Measurements from ENCODE around the gene HIBCH. TPM values are rescaled to one million over a fixed set of nuclear protein-coding genes. Genes with fewer than 3 reads are reported as not detected.

The HIBCH gene
- total RNA-seq, 1 donor from 2014 or later = 16.3 TPM

GRCh38 chr2:190183539-190183938 lies 136.1 kb downstream of the HIBCH start:
- no peak for DNase-seq (ENCODE audit: low read depth)
- Mint-ChIP-seq H3K9me3 (ENCODE audit: unreplicated experiment) (no peaks in the 10 kb centered on the region), H3K4me3 (ENCODE audit: unreplicated experiment) (no peak overlapping the region), H3K27ac (ENCODE audit: unreplicated experiment) (no peak overlapping the region), H3K4me1 (ENCODE audit: low read depth, unreplicated experiment) (no peaks in the 10 kb centered on the region), H3K36me3 (ENCODE audit: low read depth, unreplicated experiment) (no peaks in the 10 kb centered on the region), H3K27me3 (ENCODE audit: low read depth, unreplicated experiment) (peaks cover 7% of the 10 kb centered on the region)
- Histone ChIP-seq H3K4me3 (ENCODE audit: insufficient read depth, low read depth, low read length) (no peak overlapping the region), H4K20me1 (ENCODE audit: insufficient read depth, low read length) (no peaks in the 10 kb centered on the region), H2AFZ (ENCODE audit: low read depth, low read length) (no peak overlapping the region), H3K4me1 (ENCODE audit: insufficient read depth, low read length) (peaks cover 9% of the 10 kb centered on the region), H3K9ac (ENCODE audit: low read length) (no peak overlapping the region), H3K79me2 (ENCODE audit: insufficient read depth, low read length) (no peaks in the 10 kb centered on the region), H3K27ac (ENCODE audit: low read depth, low read length) (no peak overlapping the region), H3K27me3 (ENCODE audit: insufficient read depth, low read length) (no peaks in the 10 kb centered on the region), H3K4me2 (ENCODE audit: low read length) (no peak overlapping the region), H3K9me3 (ENCODE audit: insufficient read depth, low read depth, low read length) (no peaks in the 10 kb centered on the region), H3K36me3 (ENCODE audit: insufficient read depth, low read length) (no peaks in the 10 kb centered on the region)
- TF ChIP-seq CTCF (IDR thresholded peaks at IDR 0.05; ENCODE audit: insufficient read depth, low read depth, low read length) = no peak
- TF ChIP-seq EZH2 (IDR thresholded peaks at IDR 0.05; ENCODE audit: insufficient read depth, low read length) = no peak
- FAIRE-seq = no peak

GRCh38 chr2:190182071-190182524 lies 137.5 kb downstream of the HIBCH start:
- no peaks in the 10 kb centered on the region for H3K9me3 Mint-ChIP-seq (ENCODE audit: unreplicated experiment)
- Histone ChIP-seq H3K4me3 (ENCODE audit: insufficient read depth, low read depth, low read length) (no peak overlapping the region), H3K9ac (ENCODE audit: low read length) (no peak overlapping the region), H3K27ac (ENCODE audit: low read depth, low read length) (no peak overlapping the region), H3K27me3 (ENCODE audit: insufficient read depth, low read length) (no peaks in the 10 kb centered on the region), H3K4me1 (ENCODE audit: insufficient read depth, low read length) (peaks cover 9% of the 10 kb centered on the region), H3K79me2 (ENCODE audit: insufficient read depth, low read length) (no peaks in the 10 kb centered on the region), H3K9me3 (ENCODE audit: insufficient read depth, low read depth, low read length) (no peaks in the 10 kb centered on the region), H3K4me2 (ENCODE audit: low read length) (no peak overlapping the region), H3K36me3 (ENCODE audit: insufficient read depth, low read length) (no peaks in the 10 kb centered on the region), H2AFZ (ENCODE audit: low read depth, low read length) (no peak overlapping the region), H4K20me1 (ENCODE audit: insufficient read depth, low read length) (no peaks in the 10 kb centered on the region)
- H3K4me3 Mint-ChIP-seq (ENCODE audit: unreplicated experiment) = no peak overlapping the region
- H3K27me3 Mint-ChIP-seq (ENCODE audit: low read depth, unreplicated experiment) = peaks cover 7% of the 10 kb centered on the region
- no peaks in the 10 kb centered on the region for H3K36me3 Mint-ChIP-seq (ENCODE audit: low read depth, unreplicated experiment)
- no peak overlapping the region for H3K27ac Mint-ChIP-seq (ENCODE audit: unreplicated experiment)
- FAIRE-seq (no peak), DNase-seq (ENCODE audit: low read depth) (no peak)
- H3K4me1 Mint-ChIP-seq (ENCODE audit: low read depth, unreplicated experiment) = no peaks in the 10 kb centered on the region
- TF ChIP-seq EZH2 (IDR thresholded peaks at IDR 0.05; ENCODE audit: insufficient read depth, low read length) (no peak), CTCF (IDR thresholded peaks at IDR 0.05; ENCODE audit: insufficient read depth, low read depth, low read length) (no peak)

DNA sequence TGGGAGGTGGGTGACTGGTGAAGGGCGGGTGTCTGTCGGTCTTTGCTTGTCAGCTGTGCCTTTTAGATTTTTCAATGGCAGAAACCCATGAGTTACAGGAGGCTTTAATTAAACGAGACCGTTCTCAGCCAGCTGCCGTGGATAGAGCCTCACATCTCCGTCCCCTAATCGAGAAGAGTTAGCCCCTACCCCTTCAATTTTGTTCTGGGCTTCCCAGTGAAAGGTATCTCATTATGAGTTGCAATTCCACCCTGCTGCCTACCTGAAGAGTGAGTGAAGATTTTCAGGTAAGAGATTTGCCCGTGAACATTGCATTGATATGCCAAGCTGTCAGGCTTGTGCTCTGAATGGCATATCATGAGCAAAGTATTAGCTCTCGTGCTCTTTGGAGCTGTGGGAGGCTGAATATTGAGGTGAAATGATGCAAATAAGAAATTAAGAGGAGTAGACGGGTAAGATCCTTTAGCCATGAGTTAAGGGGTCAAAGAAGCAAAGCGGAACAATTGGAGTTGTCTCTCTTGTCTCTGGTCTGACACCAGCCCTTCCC lies 138.4 kb downstream of the HIBCH start:
- H3K4me3 Mint-ChIP-seq (ENCODE audit: unreplicated experiment) = peak overlapping the region; percentile 75
- H3K36me3 ChIP-seq (ENCODE audit: insufficient read depth, low read length) = no peaks in the 10 kb centered on the region
- peak overlapping the region; percentile 58 for H3K4me3 ChIP-seq (ENCODE audit: insufficient read depth, low read depth, low read length)
- no peaks in the 10 kb centered on the region for H4K20me1 ChIP-seq (ENCODE audit: insufficient read depth, low read length)
- no peak for TF ChIP-seq CTCF (IDR thresholded peaks at IDR 0.05; ENCODE audit: insufficient read depth, low read depth, low read length)
- TF ChIP-seq EZH2 (IDR thresholded peaks at IDR 0.05; ENCODE audit: insufficient read depth, low read length) = no peak
- no peak for DNase-seq (ENCODE audit: low read depth)
- peaks cover 9% of the 10 kb centered on the region for H3K4me1 ChIP-seq (ENCODE audit: insufficient read depth, low read length)
- H3K27me3 Mint-ChIP-seq (ENCODE audit: low read depth, unreplicated experiment) = peaks cover 7% of the 10 kb centered on the region
- H3K4me2 ChIP-seq (ENCODE audit: low read length) = peak overlapping the region; percentile 88
- H3K9me3 Mint-ChIP-seq (ENCODE audit: unreplicated experiment) = no peaks in the 10 kb centered on the region
- H3K36me3 Mint-ChIP-seq (ENCODE audit: low read depth, unreplicated experiment) = no peaks in the 10 kb centered on the region
- peak overlapping the region; percentile 87 for H2AFZ ChIP-seq (ENCODE audit: low read depth, low read length)
- FAIRE-seq = no peak
- no peaks in the 10 kb centered on the region for H3K9me3 ChIP-seq (ENCODE audit: insufficient read depth, low read depth, low read length)
- H3K27ac ChIP-seq (ENCODE audit: low read depth, low read length) = no peak overlapping the region
- no peaks in the 10 kb centered on the region for H3K27me3 ChIP-seq (ENCODE audit: insufficient read depth, low read length)
- no peaks in the 10 kb centered on the region for H3K4me1 Mint-ChIP-seq (ENCODE audit: low read depth, unreplicated experiment)
- H3K79me2 ChIP-seq (ENCODE audit: insufficient read depth, low read length) = no peaks in the 10 kb centered on the region
- peak overlapping the region; percentile 69 for H3K9ac ChIP-seq (ENCODE audit: low read length)
- no peak overlapping the region for H3K27ac Mint-ChIP-seq (ENCODE audit: unreplicated experiment)

Data from astrocyte (in vitro differentiated cells and primary cell).